Fibroblast of lung (primary cell): ENCODE results near the gene FAM184B. TPM values are rescaled to one million over a fixed set of nuclear protein-coding genes. Genes with fewer than 3 reads are reported as not detected.
"Not testable (repeated sequence)": the region's sequence is repeated elsewhere in the genome, so short reads cannot be mapped to it uniquely, and the experiment has no call there.

Source experiments
- DNase-seq, 2 donors: peaks; one replicate each; pipeline versions ENCODE4 v3.0.0 to v3.0.0-alpha.2; 2010; ENCODE audit warnings: low read depth in 2 of 2
- H2AFZ ChIP-seq: 2 replicates; pipeline ENCODE4 v1.5.1; 2012; ENCODE audit warnings: low read length, control low read depth, inconsistent platforms
- H3K27ac ChIP-seq: 2 replicates; pipeline ENCODE4 v1.5.1; 2011; ENCODE audit warnings: low read length, control low read depth; ENCODE audit not compliant: insufficient read depth
- H3K27me3 ChIP-seq: 2 replicates; pipeline ENCODE4 v1.5.1; 2011; ENCODE audit warnings: mild to moderate bottlenecking, low read length; ENCODE audit not compliant: control insufficient read depth, insufficient read depth
- H3K36me3 ChIP-seq: 2 replicates; pipeline ENCODE4 v1.5.1; 2011; ENCODE audit warnings: low read length; ENCODE audit not compliant: control insufficient read depth, insufficient read depth
- H3K4me1 ChIP-seq: 2 replicates; pipeline ENCODE4 v1.5.1; 2011; ENCODE audit warnings: low read length; ENCODE audit not compliant: control insufficient read depth, insufficient read depth; ENCODE audit errors: extremely low read depth
- H3K4me2 ChIP-seq: 2 replicates; pipeline ENCODE4 v1.5.1; 2011; ENCODE audit warnings: low read length, control low read depth; ENCODE audit not compliant: insufficient read depth; ENCODE audit errors: extremely low read depth
- H3K4me3 ChIP-seq, 4 experiments: fragments of 200-600 bp in 1 of 4; sonication (generic) in 1 of 4; replicated peaks in 1 of 4; 2 replicates each; pipeline ENCODE4 v1.5.1; 2011 to 2016; ENCODE audit warnings: low read length in 4 of 4, low read depth in 3 of 4, mild to moderate bottlenecking in 3 of 4, control low read depth in 2 of 4, inconsistent platforms in 1 of 4, mixed read lengths in 1 of 4; ENCODE audit not compliant: insufficient read depth in 1 of 4; ENCODE audit errors: control extremely low read depth in 1 of 4
- H3K79me2 ChIP-seq: 2 replicates; pipeline ENCODE4 v1.5.1; 2012; ENCODE audit warnings: mild to moderate bottlenecking, low read length, inconsistent platforms; ENCODE audit not compliant: control insufficient read depth, insufficient read depth
- H3K9ac ChIP-seq: 2 replicates; pipeline ENCODE4 v1.5.1; 2011; ENCODE audit warnings: mild to moderate bottlenecking, low read length, control low read depth; ENCODE audit not compliant: insufficient read depth
- H3K9me3 ChIP-seq: 2 replicates; pipeline ENCODE4 v1.5.1; 2012; ENCODE audit warnings: low read depth, low read length; ENCODE audit not compliant: control insufficient read depth, insufficient read depth
- H4K20me1 ChIP-seq: 2 replicates; pipeline ENCODE4 v1.5.1; 2011; ENCODE audit warnings: low read length; ENCODE audit not compliant: control insufficient read depth, insufficient read depth; ENCODE audit errors: extremely low read depth
- CTCF ChIP-seq, 2 donors: IDR thresholded peaks in 1 of 2; conservative IDR thresholded peaks in 1 of 2; 1 replicate in 1 of 2; 2 replicates in 1 of 2; pipeline ENCODE4 v1.5.1; 2011 to 2012; ENCODE audit warnings: low read length in 2 of 2, control low read depth in 1 of 2, inconsistent platforms in 1 of 2, low read depth in 1 of 2, mild to moderate bottlenecking in 1 of 2
- EZH2 ChIP-seq: IDR thresholded peaks from 2 replicates; pipeline ENCODE4 v1.5.1; 2012; ENCODE audit warnings: low read length, control low read depth, mild to moderate bottlenecking; ENCODE audit errors: missing control alignments
- polyA plus RNA-seq, 2 donors: library from polyadenylated mRNA; depleted of rRNA in 1 of 2; stranded (reverse) in 1 of 2; unstranded in 1 of 2; fragments of >200 nt; gene quantifications; 2 replicates each; pipeline ENCODE4 v1.2.1, GENCODE V29; 2011 to 2012; ENCODE audit warnings: missing spikeins in 1 of 2
- total RNA-seq: library from RNA; depleted of rRNA; stranded (reverse); fragments of >200 nt; gene quantifications from 2 replicates; pipeline ENCODE4 v1.2.1, GENCODE V29; 2014

The FAM184B gene
- total and polyA plus RNA-seq, 2 donors (not counting 1 experiment from before 2014, with no cell fraction given): not detected

GRCh38 chr4:17690135-17690534 is 91.3 kb downstream of the FAM184B start:
- no peaks in the 10 kb centered on the region for H3K9me3 ChIP-seq
- H3K79me2 ChIP-seq: no peaks in the 10 kb centered on the region
- H3K27ac ChIP-seq: no peak overlapping the region
- H3K4me2 ChIP-seq: no peak overlapping the region
- no peak overlapping the region for H3K4me3 ChIP-seq
- H3K4me1 ChIP-seq: no peaks in the 10 kb centered on the region
- no peak for TF ChIP-seq EZH2
- TF ChIP-seq CTCF (conservative IDR thresholded peaks at IDR 0.05 in 1 of 2, IDR thresholded peaks at IDR 0.05 in 1 of 2; ENCODE audit: low read depth in 1 of 2, low read length in 2 of 2): no peak
- no peak for DNase-seq
- no peaks in the 10 kb centered on the region for H3K27me3 ChIP-seq
- H3K9ac ChIP-seq: no peak overlapping the region
- no peaks in the 10 kb centered on the region for H3K36me3 ChIP-seq
- no peak overlapping the region for H2AFZ ChIP-seq
- H4K20me1 ChIP-seq: no peaks in the 10 kb centered on the region

- no peaks in the 10 kb centered on the region for H3K9me3 ChIP-seq
- TF ChIP-seq CTCF (conservative IDR thresholded peaks at IDR 0.05 in 1 of 2, IDR thresholded peaks at IDR 0.05 in 1 of 2; ENCODE audit: low read depth in 1 of 2, low read length in 2 of 2) (no peak), EZH2 (no peak)
- no peaks in the 10 kb centered on the region for H3K27me3 ChIP-seq
- H3K4me1 ChIP-seq: no peaks in the 10 kb centered on the region
- no peak overlapping the region for H3K9ac ChIP-seq
- no peaks in the 10 kb centered on the region for H3K79me2 ChIP-seq
- H3K36me3 ChIP-seq: no peaks in the 10 kb centered on the region
- no peak overlapping the region for H3K27ac ChIP-seq
- no peak overlapping the region for H3K4me3 ChIP-seq
- DNase-seq: peak in 1 of 2 donors; percentile 66
- no peaks in the 10 kb centered on the region for H4K20me1 ChIP-seq
- H2AFZ ChIP-seq: no peak overlapping the region
- H3K4me2 ChIP-seq: no peak overlapping the region
These were observed 93.4 kb downstream of the FAM184B start for GRCh38 chr4:17688011-17688441.

- peak in 1 of 2 donors; percentile 38 for DNase-seq
- H3K36me3 ChIP-seq: no peaks in the 10 kb centered on the region
- no peak overlapping the region for H2AFZ ChIP-seq
- no peaks in the 10 kb centered on the region for H3K4me1 ChIP-seq
- H4K20me1 ChIP-seq: no peaks in the 10 kb centered on the region
- H3K4me2 ChIP-seq: no peak overlapping the region
- no peaks in the 10 kb centered on the region for H3K9me3 ChIP-seq
- no peaks in the 10 kb centered on the region for H3K79me2 ChIP-seq
- no peak overlapping the region for H3K9ac ChIP-seq
- no peak for TF ChIP-seq CTCF (conservative IDR thresholded peaks at IDR 0.05 in 1 of 2, IDR thresholded peaks at IDR 0.05 in 1 of 2; ENCODE audit: low read depth in 1 of 2, low read length in 2 of 2)
- TF ChIP-seq EZH2: no peak
- no peak overlapping the region for H3K27ac ChIP-seq
- H3K27me3 ChIP-seq: no peaks in the 10 kb centered on the region
- no peak overlapping the region for H3K4me3 ChIP-seq
These were observed 94.1 kb downstream of the FAM184B start for GRCh38 chr4:17687237-17687857.

- not testable (repeated sequence) for H3K4me2 ChIP-seq, H3K36me3 ChIP-seq, DNase-seq, H3K27ac ChIP-seq, H3K9ac ChIP-seq, H3K9me3 ChIP-seq, H3K4me1 ChIP-seq, H3K4me3 ChIP-seq, H3K27me3 ChIP-seq, H4K20me1 ChIP-seq, H2AFZ ChIP-seq, H3K79me2 ChIP-seq
These were observed 96.8 kb downstream of the FAM184B start for GRCh38 chr4:17684648-17685047.
